Body of pancreas (tissue), 4 donors: Measurements from ENCODE around the gene ONECUT1. TPM values are rescaled to one million over a fixed set of nuclear protein-coding genes. Genes with fewer than 3 reads are reported as not detected.

Source experiments
- ATAC-seq: fragments of 150-250 bp; one replicate; pipeline ENCODE4 v1.9.1; 2016
- DNase-seq, 4 donors: peaks; one replicate each; pipeline ENCODE4 v3.0.0-alpha.2; 2019
- H3K27ac ChIP-seq, 4 donors: fragments of 200-600 bp; sonication (generic); 1 replicate in 3 of 4; 2 replicates in 1 of 4; pipeline versions ENCODE4 v1.5.1 to v1.6.1; 2016 to 2019; ENCODE audit warnings: mild to moderate bottlenecking in 1 of 4, mixed read lengths in 1 of 4, moderate library complexity in 1 of 4
- H3K27me3 ChIP-seq, 2 donors: fragments of 200-600 bp; sonication (generic); one replicate each; pipeline ENCODE4 v1.6.0; 2016; ENCODE audit warnings: mild to moderate bottlenecking in 1 of 2
- H3K36me3 ChIP-seq, 2 donors: fragments of 200-600 bp; sonication (generic); replicated peaks in 1 of 2; 2 replicates each; pipeline ENCODE4 v1.5.1; 2016; ENCODE audit warnings: low read depth in 2 of 2; ENCODE audit not compliant: insufficient read depth in 1 of 2
- H3K4me1 ChIP-seq: fragments of 200-600 bp; sonication (generic); one replicate; pipeline ENCODE4 v1.6.0; 2016
- H3K4me3 ChIP-seq, 2 donors: fragments of 200-600 bp; sonication (generic); 1 replicate in 1 of 2; 2 replicates in 1 of 2; pipeline ENCODE4 v1.5.1; 2016 to 2019
- H3K9me3 ChIP-seq, 3 donors: fragments of 200-600 bp; sonication (generic); 1 replicate in 2 of 3; 2 replicates in 1 of 3; pipeline ENCODE4 v1.5.1; 2016
- POLR2A ChIP-seq, 3 donors: fragments of 450-650 bp; IDR thresholded peaks; one replicate each; pipeline ENCODE4 v1.6.1; 2016; ENCODE audit warnings: antibody characterized with exemption in 3 of 3, mild to moderate bottlenecking in 2 of 3
- WGBS, 2 donors: methylation state at CpG; one replicate each; pipeline ENCODE4 v1.1.5; 2017; 5-methylcytosine and 5-hydroxymethylcytosine counted together
- intact Hi-C: fragments of 100-400 bp; cut with DNase I; formaldehyde crosslinking; loops from one replicate; pipeline ENCODE4 v1.15.1; 2023
- total RNA-seq, 2 donors: library from RNA; depleted of rRNA; stranded (reverse); fragments of >200 nt; gene quantifications; one replicate each; pipeline ENCODE4 v1.1.0, GENCODE V29; 2016
- TF ChIP-seq, protein P1 (sequence below), 7 experiments: fragments of 450-650 bp in 4 of 7; fragments of 200-600 bp in 3 of 7; sonication (generic) in 3 of 7; IDR thresholded peaks; one replicate each; pipeline ENCODE4 v1.5.1; 2016 to 2019; ENCODE audit warnings: antibody characterized with exemption in 7 of 7

Gene ONECUT1
- total RNA-seq, 2 donors from 2014 or later = 68.0 to 126 TPM

DNA sequence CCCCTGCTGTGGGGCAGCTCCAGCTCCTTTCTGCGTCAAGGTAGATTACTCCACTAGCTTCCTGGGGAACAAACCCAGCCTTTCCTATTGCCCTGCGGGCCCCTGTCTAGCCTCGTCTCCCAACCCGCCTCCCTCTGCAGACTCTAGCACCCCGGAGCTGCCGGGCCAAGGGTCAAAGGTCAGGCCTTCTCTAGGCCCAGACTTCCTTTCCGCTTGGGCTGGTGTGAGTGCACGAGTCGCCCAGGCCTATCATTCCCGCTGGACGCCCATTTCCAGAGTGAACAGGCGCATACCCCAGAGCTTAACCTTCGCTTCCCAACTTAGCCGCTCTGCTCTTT, 11.6 kb upstream of the ONECUT1 start:
- no peak for ATAC-seq
- H3K27me3 ChIP-seq = no peaks in the 10 kb centered on the region
- no peak for DNase-seq
- no peaks in the 10 kb centered on the region for H3K36me3 ChIP-seq
- H3K27ac ChIP-seq = no peak overlapping the region
- TF ChIP-seq, protein P1, sequence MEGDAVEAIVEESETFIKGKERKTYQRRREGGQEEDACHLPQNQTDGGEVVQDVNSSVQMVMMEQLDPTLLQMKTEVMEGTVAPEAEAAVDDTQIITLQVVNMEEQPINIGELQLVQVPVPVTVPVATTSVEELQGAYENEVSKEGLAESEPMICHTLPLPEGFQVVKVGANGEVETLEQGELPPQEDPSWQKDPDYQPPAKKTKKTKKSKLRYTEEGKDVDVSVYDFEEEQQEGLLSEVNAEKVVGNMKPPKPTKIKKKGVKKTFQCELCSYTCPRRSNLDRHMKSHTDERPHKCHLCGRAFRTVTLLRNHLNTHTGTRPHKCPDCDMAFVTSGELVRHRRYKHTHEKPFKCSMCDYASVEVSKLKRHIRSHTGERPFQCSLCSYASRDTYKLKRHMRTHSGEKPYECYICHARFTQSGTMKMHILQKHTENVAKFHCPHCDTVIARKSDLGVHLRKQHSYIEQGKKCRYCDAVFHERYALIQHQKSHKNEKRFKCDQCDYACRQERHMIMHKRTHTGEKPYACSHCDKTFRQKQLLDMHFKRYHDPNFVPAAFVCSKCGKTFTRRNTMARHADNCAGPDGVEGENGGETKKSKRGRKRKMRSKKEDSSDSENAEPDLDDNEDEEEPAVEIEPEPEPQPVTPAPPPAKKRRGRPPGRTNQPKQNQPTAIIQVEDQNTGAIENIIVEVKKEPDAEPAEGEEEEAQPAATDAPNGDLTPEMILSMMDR (IDR thresholded peaks at IDR 0.05) = no peak
- no peak for TF ChIP-seq POLR2A (IDR thresholded peaks at IDR 0.05)
- peaks cover 57% of the 10 kb centered on the region for H3K4me1 ChIP-seq
- H3K4me3 ChIP-seq = no peak overlapping the region
- intact Hi-C loops = no loop called here
- no peaks in the 10 kb centered on the region for H3K9me3 ChIP-seq
- WGBS, 2 donors = 67 to 85% methylated on average over 12 to 14 of the region's 14 CpGs

DNA sequence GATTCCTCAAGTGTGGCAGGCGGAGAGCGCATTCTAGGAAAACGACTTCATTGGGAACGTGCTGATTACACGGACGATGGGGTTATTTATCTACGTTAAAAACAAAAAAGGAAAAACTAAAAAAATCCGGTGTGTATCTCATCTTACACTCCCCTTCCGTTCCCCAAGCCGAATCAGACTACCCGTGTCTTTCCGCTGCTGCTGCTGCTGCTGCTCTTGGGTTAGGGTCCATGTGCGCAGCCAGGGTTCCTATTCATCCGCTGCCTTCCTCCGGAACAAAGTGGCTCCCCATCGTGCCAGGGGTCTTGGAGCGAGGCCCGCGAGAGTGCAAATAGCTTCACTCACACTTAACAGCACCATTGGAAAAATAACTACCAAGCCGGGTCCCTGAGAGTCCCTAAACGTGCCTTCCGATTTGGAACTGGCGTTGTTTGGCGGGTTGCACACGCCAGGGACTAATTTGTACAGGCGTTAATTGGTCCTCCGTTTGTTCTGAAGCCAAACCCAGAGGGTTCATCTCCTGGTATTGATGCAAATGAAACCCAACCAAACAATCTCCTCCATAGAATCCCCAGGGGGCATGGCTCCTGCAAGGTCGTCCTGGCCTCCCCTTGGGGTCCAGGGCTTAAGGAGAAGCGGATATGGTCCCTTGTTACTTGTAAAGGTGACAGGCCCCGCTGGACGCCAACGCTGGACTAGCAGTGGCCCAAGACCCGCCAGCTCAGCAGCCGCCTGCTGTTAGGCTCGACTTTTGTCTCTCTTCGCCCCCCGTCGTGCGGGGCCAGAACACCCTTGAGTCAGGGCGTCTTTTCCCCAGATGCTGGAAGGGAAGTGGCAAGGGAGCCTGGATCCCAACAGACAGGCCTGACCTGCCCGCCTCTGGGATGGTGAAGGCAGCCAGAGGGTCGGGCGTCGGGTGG, 11.0 kb upstream of the ONECUT1 start:
- DNase-seq = no peak

DNA sequence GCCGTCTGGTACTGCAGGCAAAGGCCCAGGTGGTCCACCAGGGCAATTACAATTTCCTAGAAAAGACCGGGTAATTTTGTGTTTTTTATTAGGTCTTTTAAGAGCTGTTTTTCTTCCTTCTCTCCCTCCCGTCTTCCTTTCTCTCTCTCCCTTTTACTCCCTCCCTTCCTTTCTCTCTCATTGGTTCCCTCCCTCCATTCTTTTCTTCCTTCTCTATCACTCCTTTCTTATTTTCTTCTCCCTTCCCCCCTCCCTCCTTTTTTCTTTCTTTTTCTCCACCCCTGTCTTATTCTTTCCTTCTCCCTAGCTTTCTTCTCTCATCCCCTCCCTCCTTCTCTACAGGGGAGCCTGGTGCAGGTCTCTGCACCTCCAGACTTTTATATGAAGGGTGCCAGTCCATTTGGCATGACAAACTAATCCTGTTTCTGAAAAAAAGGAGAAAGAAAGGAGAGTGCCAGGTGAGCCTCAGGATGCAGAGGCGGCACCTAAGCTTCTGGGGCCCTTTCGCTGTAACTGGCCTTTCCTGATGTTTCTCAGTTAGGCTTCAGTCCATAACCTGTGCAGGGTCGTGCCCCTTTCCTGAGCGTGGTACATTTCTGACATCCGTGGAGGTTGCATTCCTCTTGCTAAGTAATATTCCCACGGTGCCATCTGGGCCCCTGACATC, 9.1 kb upstream of the ONECUT1 start:
- no peak overlapping the region for H3K4me3 ChIP-seq
- DNase-seq (no peak), ATAC-seq (no peak)
- no peak overlapping the region for H3K27ac ChIP-seq
- no peaks in the 10 kb centered on the region for H3K27me3 ChIP-seq
- H3K9me3 ChIP-seq = no peaks in the 10 kb centered on the region
- intact Hi-C loops = loop anchor here (10.0 kb wide), 1 partner anchor 266 kb away; no protein-coding TSS in a partner anchor
- TF ChIP-seq, protein P1 (IDR thresholded peaks at IDR 0.05) = no peak
- TF ChIP-seq POLR2A (IDR thresholded peaks at IDR 0.05) = no peak
- H3K4me1 ChIP-seq = peaks cover 39% of the 10 kb centered on the region
- WGBS, 2 donors = 46 to 69% methylated on average over 9 of the region's 9 CpGs
- no peaks in the 10 kb centered on the region for H3K36me3 ChIP-seq

More for the DNA sequence above, 11.0 kb upstream of the ONECUT1 start:
- Histone ChIP-seq H3K4me3 (no peak overlapping the region), H3K27me3 (no peaks in the 10 kb centered on the region), H3K4me1 (peaks cover 54% of the 10 kb centered on the region), H3K27ac (no peak overlapping the region), H3K9me3 (no peaks in the 10 kb centered on the region), H3K36me3 (no peaks in the 10 kb centered on the region)
- TF ChIP-seq POLR2A (IDR thresholded peaks at IDR 0.05) = no peak
- TF ChIP-seq, protein P1 (IDR thresholded peaks at IDR 0.05) = no peak
- ATAC-seq = no peak
- 67 to 87% methylated on average over 39 to 44 of the region's 44 CpGs for WGBS, 2 donors
- intact Hi-C loops = no loop called here

DNA sequence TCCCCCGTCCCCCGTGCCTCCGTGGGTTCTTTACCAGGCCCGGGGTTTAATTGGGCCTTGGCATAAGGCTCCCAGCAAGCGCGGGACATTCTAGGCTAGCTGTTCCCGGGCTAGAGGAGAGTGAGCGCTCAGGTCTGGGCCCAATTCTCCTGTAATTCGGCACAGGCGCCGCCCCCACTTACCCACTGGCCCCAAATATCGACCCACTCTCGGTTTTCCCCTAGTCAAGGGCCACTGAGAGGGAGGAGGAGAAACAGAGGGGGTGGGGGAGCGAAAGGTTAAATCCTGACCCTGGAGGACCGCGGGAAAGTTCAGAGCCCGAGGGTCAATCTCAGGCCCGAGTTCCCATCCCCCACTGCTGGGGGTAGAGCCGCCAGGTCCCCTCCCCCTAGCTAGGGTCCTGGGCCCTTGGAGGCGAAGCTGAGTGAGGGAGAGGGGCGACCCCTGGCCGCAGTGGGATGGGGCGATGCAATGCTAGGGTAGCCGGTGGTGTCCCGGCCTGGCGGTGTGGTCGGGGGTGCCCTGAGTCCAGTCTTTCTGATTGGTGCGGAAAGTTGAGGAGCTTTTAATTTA, 8.5 kb upstream of the ONECUT1 start:
- DNase-seq (no peak), ATAC-seq (no peak)
- Histone ChIP-seq H3K36me3 (no peaks in the 10 kb centered on the region), H3K9me3 (no peaks in the 10 kb centered on the region), H3K4me1 (peaks cover 34% of the 10 kb centered on the region), H3K4me3 (no peak overlapping the region), H3K27me3 (no peaks in the 10 kb centered on the region), H3K27ac (no peak overlapping the region)
- WGBS, 2 donors = 65 to 76% methylated on average over 28 of the region's 28 CpGs
- TF ChIP-seq POLR2A (IDR thresholded peaks at IDR 0.05) = no peak
- TF ChIP-seq, protein P1 (IDR thresholded peaks at IDR 0.05) = no peak
- intact Hi-C loops = loop anchor here (10.0 kb wide), 1 partner anchor 266 kb away; no protein-coding TSS in a partner anchor
